ENCODE results near the gene SERPINF2. TPM values are rescaled to one million over a fixed set of nuclear protein-coding genes. Genes with fewer than 3 reads are reported as not detected.

The SERPINF2 gene
- polyA plus RNA-seq, 1 of the 3 experiments (the other 2 are of a cell fraction): 0.26 TPM

DNA sequence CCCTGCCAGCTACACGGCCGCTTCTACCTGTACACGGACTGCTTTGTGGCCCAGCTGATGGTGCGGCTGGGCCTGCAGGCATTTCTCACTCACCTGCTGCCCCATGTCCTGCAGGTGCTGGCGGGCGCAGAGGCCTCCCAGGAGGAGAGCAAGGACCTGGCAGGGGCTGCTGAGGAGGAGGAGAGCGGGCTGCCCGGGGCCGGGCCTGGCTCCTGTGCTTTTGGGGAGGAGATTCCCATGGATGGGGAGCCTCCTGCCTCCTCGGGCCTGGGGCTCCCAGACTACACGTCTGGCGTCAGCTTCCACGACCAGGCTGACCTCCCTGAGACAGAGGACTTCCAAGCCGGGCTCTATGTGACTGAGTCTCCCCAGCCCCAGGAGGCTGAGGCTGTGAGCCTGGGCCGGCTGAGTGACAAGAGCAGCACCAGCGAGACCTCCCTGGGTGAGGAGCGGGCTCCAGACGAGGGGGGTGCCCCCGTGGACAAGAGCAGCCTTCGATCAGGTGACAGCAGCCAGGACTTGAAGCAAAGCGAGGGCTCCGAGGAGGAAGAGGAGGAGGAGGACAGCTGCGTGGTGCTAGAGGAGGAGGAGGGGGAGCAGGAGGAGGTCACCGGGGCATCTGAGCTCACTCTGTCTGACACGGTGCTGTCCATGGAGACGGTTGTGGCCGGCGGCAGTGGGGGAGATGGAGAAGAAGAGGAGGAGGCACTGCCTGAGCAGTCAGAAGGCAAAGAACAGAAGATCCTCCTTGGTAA lies 14.6 kb upstream of the SERPINF2 start (continued):
- no peak for TF ChIP-seq CHD2 (IDR thresholded peaks at IDR 0.05; ENCODE audit: low read length, partially characterized antibody)
- no peak for TF ChIP-seq ELF1 (IDR thresholded peaks at IDR 0.05)

DNA sequence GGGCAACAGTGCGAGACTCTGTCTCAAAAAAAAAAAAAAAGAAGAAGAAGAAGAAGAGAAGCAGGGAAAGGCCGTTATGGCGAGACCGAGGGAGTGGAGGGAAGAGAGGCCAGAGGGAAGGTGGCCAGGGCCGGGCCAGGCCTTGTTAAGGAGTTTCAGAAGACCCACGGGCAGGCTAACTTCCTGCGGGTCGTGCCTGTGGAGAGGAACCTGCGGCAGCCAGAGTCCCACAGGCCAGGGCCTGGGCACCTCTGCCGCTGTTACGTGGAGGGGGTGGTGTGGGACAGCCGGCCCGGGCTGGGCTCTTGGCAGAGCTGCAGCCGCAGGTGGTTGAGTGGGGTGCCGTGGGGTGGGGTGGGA lies 12.7 kb upstream of the SERPINF2 start:
- Histone ChIP-seq H4K20me1 (ENCODE audit: insufficient read depth) (no peaks in the 10 kb centered on the region), H3K4me3 (ENCODE audit: low read depth in 2 of 2, low read length in 1 of 2) (no peak overlapping the region), H3K9ac (no peak overlapping the region), H2AFZ (ENCODE audit: low read depth) (no peak overlapping the region), H3K79me2 (ENCODE audit: insufficient read depth) (peaks cover 4% of the 10 kb centered on the region; the same call in 1 of the 2 replicates), H3K27ac (ENCODE audit: low read depth in 2 of 2, low read length in 1 of 2) (no peak overlapping the region), H3K36me3 (replicated peaks in 1 of 2; ENCODE audit: control insufficient read depth in 1 of 2, insufficient read depth in 2 of 2, low read length in 1 of 2) (peaks cover 0 to 39% of the 10 kb centered on the region in 2 experiments), H3K4me1 (ENCODE audit: control insufficient read depth in 1 of 2, insufficient read depth in 2 of 2, low read depth in 1 of 2, low read length in 1 of 2) (peaks cover 0 to 7% of the 10 kb centered on the region in 2 experiments; a peak in 2 of 4 replicates), H3K9me2 (no peaks in the 10 kb centered on the region), H3F3A (replicated peaks; ENCODE audit: insufficient read depth) (no peaks in the 10 kb centered on the region), H3K4me2 (no peak overlapping the region), H3K9me3 (no peaks in the 10 kb centered on the region), H3K27me3 (ENCODE audit: insufficient read depth) (no peaks in the 10 kb centered on the region)
- CTCF ChIA-PET: interaction anchor here (1.0 to 2.2 kb wide), 3 partner anchors 9 to 43 kb away, joined by 3 to 7 read pairs (median 3); no protein-coding TSS in a partner anchor
- no peak for TF ChIP-seq RCOR1 (IDR thresholded peaks at IDR 0.05; ENCODE audit: low read length)
- TF ChIP-seq, protein P1, sequence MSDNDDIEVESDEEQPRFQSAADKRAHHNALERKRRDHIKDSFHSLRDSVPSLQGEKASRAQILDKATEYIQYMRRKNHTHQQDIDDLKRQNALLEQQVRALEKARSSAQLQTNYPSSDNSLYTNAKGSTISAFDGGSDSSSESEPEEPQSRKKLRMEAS (IDR thresholded peaks at IDR 0.05; ENCODE audit: low read depth): no peak
- no peak for TF ChIP-seq ELF1 (IDR thresholded peaks at IDR 0.05)
- no peak for TF ChIP-seq NFIC (IDR thresholded peaks at IDR 0.05; ENCODE audit: borderline replicate concordance)
- no peak for TF ChIP-seq SMC3 (IDR thresholded peaks at IDR 0.05; ENCODE audit: low read depth, low read length)
- TF ChIP-seq, protein P2, sequence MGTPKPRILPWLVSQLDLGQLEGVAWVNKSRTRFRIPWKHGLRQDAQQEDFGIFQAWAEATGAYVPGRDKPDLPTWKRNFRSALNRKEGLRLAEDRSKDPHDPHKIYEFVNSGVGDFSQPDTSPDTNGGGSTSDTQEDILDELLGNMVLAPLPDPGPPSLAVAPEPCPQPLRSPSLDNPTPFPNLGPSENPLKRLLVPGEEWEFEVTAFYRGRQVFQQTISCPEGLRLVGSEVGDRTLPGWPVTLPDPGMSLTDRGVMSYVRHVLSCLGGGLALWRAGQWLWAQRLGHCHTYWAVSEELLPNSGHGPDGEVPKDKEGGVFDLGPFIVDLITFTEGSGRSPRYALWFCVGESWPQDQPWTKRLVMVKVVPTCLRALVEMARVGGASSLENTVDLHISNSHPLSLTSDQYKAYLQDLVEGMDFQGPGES (IDR thresholded peaks at IDR 0.05; ENCODE audit: low read depth, low read length): no peak
- TF ChIP-seq RFX5 (IDR thresholded peaks at IDR 0.05; ENCODE audit: low read length): no peak
- TF ChIP-seq TCF12 (IDR thresholded peaks at IDR 0.05): no peak
- no peak for TF ChIP-seq POLR2AphosphoS5 (IDR thresholded peaks at IDR 0.05; ENCODE audit: low read depth, low read length)
- no peak for TF ChIP-seq EP300 (IDR thresholded peaks at IDR 0.05; ENCODE audit: borderline replicate concordance in 1 of 2, low read depth in 1 of 2, low read length in 1 of 2)
- TF ChIP-seq, protein P3, sequence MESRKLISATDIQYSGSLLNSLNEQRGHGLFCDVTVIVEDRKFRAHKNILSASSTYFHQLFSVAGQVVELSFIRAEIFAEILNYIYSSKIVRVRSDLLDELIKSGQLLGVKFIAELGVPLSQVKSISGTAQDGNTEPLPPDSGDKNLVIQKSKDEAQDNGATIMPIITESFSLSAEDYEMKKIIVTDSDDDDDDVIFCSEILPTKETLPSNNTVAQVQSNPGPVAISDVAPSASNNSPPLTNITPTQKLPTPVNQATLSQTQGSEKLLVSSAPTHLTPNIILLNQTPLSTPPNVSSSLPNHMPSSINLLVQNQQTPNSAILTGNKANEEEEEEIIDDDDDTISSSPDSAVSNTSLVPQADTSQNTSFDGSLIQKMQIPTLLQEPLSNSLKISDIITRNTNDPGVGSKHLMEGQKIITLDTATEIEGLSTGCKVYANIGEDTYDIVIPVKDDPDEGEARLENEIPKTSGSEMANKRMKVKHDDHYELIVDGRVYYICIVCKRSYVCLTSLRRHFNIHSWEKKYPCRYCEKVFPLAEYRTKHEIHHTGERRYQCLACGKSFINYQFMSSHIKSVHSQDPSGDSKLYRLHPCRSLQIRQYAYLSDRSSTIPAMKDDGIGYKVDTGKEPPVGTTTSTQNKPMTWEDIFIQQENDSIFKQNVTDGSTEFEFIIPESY (IDR thresholded peaks at IDR 0.05; ENCODE audit: borderline replicate concordance, low read depth): no peak
- TF ChIP-seq JUND (IDR thresholded peaks at IDR 0.05): no peak
- 88% methylated on average over 7 of the region's 15 CpGs for WGBS (ENCODE audit: low lambda C conversion rate)
- DNase-seq: no peak
- POLR2A ChIA-PET: no interaction called here
